ENCODE measurements around the gene CLASP2. TPM values are rescaled to one million over a fixed set of nuclear protein-coding genes. Genes with fewer than 3 reads are reported as not detected.
"Not testable (repeated sequence)": the region's sequence is repeated elsewhere in the genome, so short reads cannot be mapped to it uniquely, and the experiment has no call there.

CLASP2 gene
- total RNA-seq, 4 donors from 2014 or later: 64.2 to 115 (median 92.1) TPM

DNA sequence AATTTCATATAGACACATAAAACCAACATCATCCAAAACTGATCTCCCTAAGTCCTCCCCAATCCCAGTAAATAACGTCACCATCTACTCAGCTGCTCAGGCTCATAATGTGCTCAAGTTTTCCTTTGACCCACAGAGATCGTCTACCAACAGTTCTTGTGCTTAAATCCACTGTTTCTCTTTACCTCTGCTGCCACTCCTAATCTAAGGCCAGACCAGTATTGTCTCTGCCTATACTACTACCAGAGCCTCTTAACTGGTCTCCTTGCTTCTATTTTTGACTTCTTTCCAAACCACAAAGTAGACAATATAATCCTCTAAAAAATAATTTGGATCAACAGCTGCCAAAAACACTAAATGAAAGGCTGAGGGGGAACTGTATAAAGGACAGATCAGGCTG, 65.3 kb downstream of the CLASP2 start:
- Histone ChIP-seq H3K9me3 (no peaks in the 10 kb centered on the region), H3K4me3 (replicated peaks in 1 of 3) (no peak overlapping the region), H3K36me3 (no peaks in the 10 kb centered on the region), H3K27me3 (no peaks in the 10 kb centered on the region), H3K27ac (no peak overlapping the region), H3K4me1 (no peaks in the 10 kb centered on the region)
- DNase-seq: no peak
- intact Hi-C loops (cut with DNase I): no loop called here
- TF ChIP-seq POLR2A (IDR thresholded peaks at IDR 0.05): no peak
- TF ChIP-seq, protein P1, sequence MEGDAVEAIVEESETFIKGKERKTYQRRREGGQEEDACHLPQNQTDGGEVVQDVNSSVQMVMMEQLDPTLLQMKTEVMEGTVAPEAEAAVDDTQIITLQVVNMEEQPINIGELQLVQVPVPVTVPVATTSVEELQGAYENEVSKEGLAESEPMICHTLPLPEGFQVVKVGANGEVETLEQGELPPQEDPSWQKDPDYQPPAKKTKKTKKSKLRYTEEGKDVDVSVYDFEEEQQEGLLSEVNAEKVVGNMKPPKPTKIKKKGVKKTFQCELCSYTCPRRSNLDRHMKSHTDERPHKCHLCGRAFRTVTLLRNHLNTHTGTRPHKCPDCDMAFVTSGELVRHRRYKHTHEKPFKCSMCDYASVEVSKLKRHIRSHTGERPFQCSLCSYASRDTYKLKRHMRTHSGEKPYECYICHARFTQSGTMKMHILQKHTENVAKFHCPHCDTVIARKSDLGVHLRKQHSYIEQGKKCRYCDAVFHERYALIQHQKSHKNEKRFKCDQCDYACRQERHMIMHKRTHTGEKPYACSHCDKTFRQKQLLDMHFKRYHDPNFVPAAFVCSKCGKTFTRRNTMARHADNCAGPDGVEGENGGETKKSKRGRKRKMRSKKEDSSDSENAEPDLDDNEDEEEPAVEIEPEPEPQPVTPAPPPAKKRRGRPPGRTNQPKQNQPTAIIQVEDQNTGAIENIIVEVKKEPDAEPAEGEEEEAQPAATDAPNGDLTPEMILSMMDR (IDR thresholded peaks at IDR 0.05): no peak
- WGBS, 2 donors: 80% methylated on average over 2 of the region's 2 CpGs

DNA sequence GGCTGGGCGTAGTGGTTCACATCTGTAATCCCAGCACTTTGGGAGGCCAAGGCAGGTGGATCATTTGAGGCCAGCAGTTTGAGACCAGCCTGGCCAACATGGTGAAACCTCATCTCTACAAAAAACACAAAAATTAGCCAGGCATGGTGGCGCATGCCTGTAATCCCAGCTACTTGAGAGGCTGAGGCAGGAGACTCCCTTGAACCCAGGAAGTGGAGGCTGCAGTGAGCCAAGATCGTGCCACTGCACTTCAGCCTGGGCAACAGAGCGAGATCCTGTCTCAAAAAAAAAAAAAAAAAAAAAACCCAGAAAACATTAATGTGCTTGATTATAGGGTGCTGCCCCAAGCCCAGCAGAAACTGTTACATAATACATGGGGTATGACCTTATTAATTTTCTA, 67.0 kb downstream of the CLASP2 start:
- WGBS, 2 donors: 95 to 96% methylated on average over 4 of the region's 4 CpGs
- H3K27me3 ChIP-seq; intact Hi-C loops (cut with DNase I); H3K36me3 ChIP-seq; H3K27ac ChIP-seq; H3K9me3 ChIP-seq; H3K4me1 ChIP-seq; H3K4me3 ChIP-seq (replicated peaks in 1 of 3); DNase-seq: not testable (repeated sequence)

DNA sequence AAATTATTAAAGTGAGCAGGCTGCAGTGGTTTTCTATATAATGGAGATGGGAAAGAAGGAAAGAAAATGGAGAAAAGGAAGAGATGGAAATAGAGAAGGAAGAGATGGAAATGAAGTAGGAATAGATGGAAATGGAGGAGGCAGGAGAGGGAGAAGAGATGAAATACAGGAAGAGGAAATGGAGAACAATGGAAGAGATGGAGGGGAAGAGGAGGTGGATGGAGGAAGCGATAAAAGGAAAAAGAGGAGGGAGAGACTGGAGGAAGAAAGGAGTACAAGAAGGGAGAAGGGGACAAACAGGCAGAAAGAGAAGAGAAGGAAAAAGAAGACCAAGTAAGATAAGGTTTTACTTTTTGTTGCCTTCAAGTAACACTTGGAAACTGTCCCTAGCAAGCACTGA, 67.6 kb downstream of the CLASP2 start:
- no peak overlapping the region for H3K4me3 ChIP-seq (replicated peaks in 1 of 3)
- DNase-seq: no peak
- no peak overlapping the region for H3K27ac ChIP-seq
- no peak for TF ChIP-seq POLR2A (IDR thresholded peaks at IDR 0.05)
- TF ChIP-seq, protein P1 (IDR thresholded peaks at IDR 0.05): no peak
- WGBS, 2 donors: 89 to 90% methylated on average over 1 of the region's 1 CpG
- intact Hi-C loops (cut with DNase I): no loop called here
- no peaks in the 10 kb centered on the region for H3K27me3 ChIP-seq
- no peaks in the 10 kb centered on the region for H3K36me3 ChIP-seq
- H3K4me1 ChIP-seq: peaks cover 2 to 4% of the 10 kb centered on the region in 2 donors
- H3K9me3 ChIP-seq: no peaks in the 10 kb centered on the region

DNA sequence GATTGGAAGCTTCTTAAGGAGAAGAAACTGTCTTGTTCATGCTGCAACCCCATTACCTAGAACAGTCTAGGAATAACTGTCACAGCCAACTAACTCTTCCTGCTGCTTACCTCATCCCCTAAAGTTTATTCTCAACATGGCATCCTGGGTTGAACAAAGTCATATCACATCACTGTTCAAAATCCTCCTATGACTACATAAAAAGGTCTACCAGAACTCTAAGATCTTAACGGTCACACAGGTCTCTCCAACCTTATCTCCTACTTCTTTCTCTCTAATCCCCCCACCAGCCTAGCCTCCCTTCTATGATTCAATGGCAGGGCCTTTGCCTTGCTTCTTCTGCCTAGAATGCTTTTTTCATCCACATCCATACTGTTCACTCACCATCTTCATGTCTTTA, 69.3 kb downstream of the CLASP2 start:
- Histone ChIP-seq H3K27ac (no peak overlapping the region), H3K36me3 (no peaks in the 10 kb centered on the region), H3K9me3 (no peaks in the 10 kb centered on the region), H3K27me3 (no peaks in the 10 kb centered on the region), H3K4me1 (peaks cover 2 to 4% of the 10 kb centered on the region in 2 donors), H3K4me3 (replicated peaks in 1 of 3) (no peak overlapping the region)
- TF ChIP-seq POLR2A (IDR thresholded peaks at IDR 0.05): no peak
- TF ChIP-seq, protein P1 (IDR thresholded peaks at IDR 0.05): no peak
- intact Hi-C loops (cut with DNase I): no loop called here
- DNase-seq: no peak
- WGBS, 2 donors: 90 to 96% methylated on average over 1 of the region's 1 CpG

DNA sequence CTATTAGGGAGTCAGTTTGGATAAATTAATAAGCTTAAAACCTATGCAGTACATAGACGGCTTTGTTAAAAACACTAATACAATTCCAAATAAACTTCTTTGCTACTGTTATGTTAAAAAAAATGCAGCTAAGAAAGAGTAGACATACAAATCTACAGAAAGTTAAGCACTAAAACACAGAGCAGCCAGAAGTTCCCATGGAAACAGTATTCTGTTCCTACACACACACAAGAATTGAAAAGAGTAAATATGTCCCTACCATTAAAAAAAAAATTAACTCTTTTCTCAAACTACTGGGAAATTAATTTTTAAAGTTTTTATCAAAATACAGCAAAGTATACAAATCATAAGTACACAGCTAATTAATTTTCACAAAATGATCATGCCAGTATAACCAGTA, 71.6 kb downstream of the CLASP2 start:
- no peak overlapping the region for H3K27ac ChIP-seq
- no peaks in the 10 kb centered on the region for H3K36me3 ChIP-seq
- no peak overlapping the region for H3K4me3 ChIP-seq (replicated peaks in 1 of 3)
- no peak for DNase-seq
- peaks cover 2 to 4% of the 10 kb centered on the region in 2 donors for H3K4me1 ChIP-seq
- intact Hi-C loops (cut with DNase I): no loop called here
- no peaks in the 10 kb centered on the region for H3K27me3 ChIP-seq
- H3K9me3 ChIP-seq: no peaks in the 10 kb centered on the region
- WGBS, 2 donors: 87 to 99% methylated on average over 1 of the region's 1 CpG
- TF ChIP-seq, protein P1 (IDR thresholded peaks at IDR 0.05): no peak
- TF ChIP-seq POLR2A (IDR thresholded peaks at IDR 0.05): no peak

Data from thyroid gland (tissue), 4 donors.